Hepatocyte (in vitro differentiated cells): ENCODE results near the gene PANK2.

Experiments used
- EZH2 ChIP-seq: fragments of 200-600 bp; sonication (generic); IDR thresholded peaks from 2 replicates; pipeline ENCODE4 v1.6.1; 2016; ENCODE audit warnings: antibody characterized with exemption, mild to moderate bottlenecking, borderline replicate concordance
- TF ChIP-seq, protein P1 (sequence below): fragments of 200-600 bp; sonication (generic); IDR thresholded peaks from 2 replicates; pipeline ENCODE4 v1.5.1; 2016; ENCODE audit warnings: antibody characterized with exemption, mild to moderate bottlenecking; ENCODE audit not compliant: poor library complexity

DNA sequence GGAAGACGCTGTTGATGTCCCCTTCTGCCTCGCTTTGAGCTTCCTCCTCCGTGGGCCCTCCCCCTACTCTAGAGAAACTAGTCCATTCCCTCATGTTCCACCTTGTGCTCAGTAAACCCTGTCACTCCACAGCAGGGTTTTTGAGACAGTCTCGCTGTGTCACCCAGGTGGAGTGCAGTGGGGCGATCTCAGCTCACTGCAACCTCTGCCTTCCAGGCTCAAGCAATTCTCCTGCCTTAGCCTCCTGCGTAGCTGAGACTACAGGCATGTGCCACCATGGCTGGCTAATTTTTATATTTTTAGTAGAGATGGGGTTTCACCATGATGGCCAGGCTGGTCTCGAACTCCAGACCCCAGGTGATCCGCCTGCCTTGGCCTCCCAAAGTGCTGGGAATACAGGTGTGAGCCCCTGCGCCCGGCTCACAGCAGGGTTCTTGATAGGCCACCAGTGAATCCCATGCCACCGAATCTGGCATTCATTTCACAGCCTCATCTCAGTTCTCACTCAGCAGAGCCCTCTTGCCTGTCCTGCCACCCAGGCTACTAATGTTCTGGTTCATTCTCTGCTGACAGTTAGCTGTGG lies 36.0 kb downstream of the PANK2 start:
- TF ChIP-seq EZH2, result no peak
- TF ChIP-seq, protein P1, sequence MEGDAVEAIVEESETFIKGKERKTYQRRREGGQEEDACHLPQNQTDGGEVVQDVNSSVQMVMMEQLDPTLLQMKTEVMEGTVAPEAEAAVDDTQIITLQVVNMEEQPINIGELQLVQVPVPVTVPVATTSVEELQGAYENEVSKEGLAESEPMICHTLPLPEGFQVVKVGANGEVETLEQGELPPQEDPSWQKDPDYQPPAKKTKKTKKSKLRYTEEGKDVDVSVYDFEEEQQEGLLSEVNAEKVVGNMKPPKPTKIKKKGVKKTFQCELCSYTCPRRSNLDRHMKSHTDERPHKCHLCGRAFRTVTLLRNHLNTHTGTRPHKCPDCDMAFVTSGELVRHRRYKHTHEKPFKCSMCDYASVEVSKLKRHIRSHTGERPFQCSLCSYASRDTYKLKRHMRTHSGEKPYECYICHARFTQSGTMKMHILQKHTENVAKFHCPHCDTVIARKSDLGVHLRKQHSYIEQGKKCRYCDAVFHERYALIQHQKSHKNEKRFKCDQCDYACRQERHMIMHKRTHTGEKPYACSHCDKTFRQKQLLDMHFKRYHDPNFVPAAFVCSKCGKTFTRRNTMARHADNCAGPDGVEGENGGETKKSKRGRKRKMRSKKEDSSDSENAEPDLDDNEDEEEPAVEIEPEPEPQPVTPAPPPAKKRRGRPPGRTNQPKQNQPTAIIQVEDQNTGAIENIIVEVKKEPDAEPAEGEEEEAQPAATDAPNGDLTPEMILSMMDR, result no peak
